Gastroesophageal sphincter (tissue), 3 donors: ENCODE data around the gene SIVA1.

ENCODE experiments used
- CTCF ChIP-seq, 4 experiments: fragments of 200-600 bp in 2 of 4; fragments of 450-650 bp in 2 of 4; sonication (generic) in 1 of 4; IDR thresholded peaks; one replicate each; pipeline ENCODE4 v1.5.1; 2017 to 2019; ENCODE audit warnings: antibody characterized with exemption in 4 of 4, mild to moderate bottlenecking in 2 of 4, moderate library complexity in 2 of 4
- EP300 ChIP-seq: sonication (generic); formaldehyde crosslinking; IDR thresholded peaks from one replicate; pipeline ENCODE4 v1.6.1; 2017; ENCODE audit warnings: antibody characterized with exemption, mild to moderate bottlenecking
- POLR2A ChIP-seq, 2 donors: fragments of 450-650 bp; IDR thresholded peaks; one replicate each; pipeline ENCODE4 v1.6.1; 2017; ENCODE audit warnings: antibody characterized with exemption in 2 of 2, mild to moderate bottlenecking in 2 of 2, moderate library complexity in 1 of 2
- POLR2AphosphoS5 ChIP-seq: sonication (generic); formaldehyde crosslinking; IDR thresholded peaks from one replicate; pipeline ENCODE4 v1.6.1; 2017; ENCODE audit warnings: antibody characterized with exemption

GRCh38 chr14:104784218-104784568 is 31.2 kb downstream of the SIVA1 start:
- TF ChIP-seq CTCF (IDR thresholded peaks at IDR 0.05) (no peak), POLR2A (IDR thresholded peaks at IDR 0.05) (no peak), POLR2AphosphoS5 (no peak), EP300 (no peak)
